ENCODE measurements around the gene RBX1.
"Not testable (repeated sequence)": the region's sequence is repeated elsewhere in the genome, so short reads cannot be mapped to it uniquely, and the experiment has no call there.

The RBX1 gene

DNA sequence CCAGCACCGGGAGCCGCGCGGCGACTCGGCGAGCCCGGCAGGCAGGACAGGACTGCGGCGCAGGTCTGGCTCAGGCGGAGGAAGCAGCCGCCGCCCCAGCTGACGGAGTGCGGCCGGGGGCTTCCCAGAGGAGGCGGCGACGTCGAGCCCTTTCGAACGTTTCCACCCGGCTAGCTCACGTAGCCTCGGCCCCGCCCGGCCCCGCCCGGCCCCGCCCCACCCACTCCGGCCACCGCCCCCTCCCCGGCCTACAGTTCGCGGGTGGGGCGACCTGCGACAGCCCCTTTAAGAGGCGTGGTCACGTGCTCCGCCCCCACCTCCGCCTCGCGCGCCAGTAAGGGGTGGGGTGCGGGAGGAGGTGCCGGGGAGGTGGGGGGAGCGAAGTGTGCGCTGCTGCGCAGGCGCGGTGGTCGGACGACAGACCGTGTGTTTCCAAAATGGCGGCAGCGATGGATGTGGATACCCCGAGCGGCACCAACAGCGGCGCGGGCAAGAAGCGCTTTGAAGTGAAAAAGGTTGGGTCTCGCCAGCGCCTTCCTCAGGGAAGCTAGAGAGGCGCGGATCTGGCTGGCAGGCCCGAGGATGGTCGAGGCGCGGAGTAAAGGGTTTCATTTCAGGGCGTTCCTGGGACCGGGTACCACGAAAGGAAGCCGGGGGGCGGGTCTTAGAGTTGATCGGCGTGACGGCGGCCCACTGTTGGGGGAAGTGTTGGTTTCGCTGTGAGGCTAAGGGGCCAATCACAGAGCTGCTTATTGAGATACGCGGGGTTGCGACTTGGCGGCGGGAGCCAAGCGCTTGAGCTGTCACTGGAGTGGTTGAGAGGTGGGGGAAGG, at the start of gene RBX1:
Gene RBX1 (plus strand): TSS at position 417 of the 833 bp plus-strand sequence. CDS start 21 bp downstream, at position 438.
- peak; percentile 98 for DNase-seq

DNA sequence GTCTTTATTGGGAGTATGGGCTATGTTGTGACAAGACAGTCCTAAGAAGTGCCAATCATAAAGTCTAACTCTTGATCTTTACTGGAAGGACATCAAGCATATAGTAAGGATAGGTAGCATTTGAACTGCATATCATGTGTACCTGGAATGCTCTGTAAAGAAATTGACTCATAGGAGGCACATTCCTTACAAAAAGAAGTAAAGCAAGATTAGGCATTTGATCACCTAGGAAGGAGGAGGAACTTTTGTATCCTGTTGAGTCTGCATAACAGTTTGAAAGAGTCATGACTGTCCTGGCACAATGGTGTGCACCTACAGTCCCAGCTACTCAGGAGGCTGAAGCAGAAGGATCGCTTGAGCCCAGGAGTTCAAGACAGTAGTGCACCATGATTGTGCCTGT, 47.1 kb upstream of the RBX1 start:
- DNase-seq: no peak

DNA sequence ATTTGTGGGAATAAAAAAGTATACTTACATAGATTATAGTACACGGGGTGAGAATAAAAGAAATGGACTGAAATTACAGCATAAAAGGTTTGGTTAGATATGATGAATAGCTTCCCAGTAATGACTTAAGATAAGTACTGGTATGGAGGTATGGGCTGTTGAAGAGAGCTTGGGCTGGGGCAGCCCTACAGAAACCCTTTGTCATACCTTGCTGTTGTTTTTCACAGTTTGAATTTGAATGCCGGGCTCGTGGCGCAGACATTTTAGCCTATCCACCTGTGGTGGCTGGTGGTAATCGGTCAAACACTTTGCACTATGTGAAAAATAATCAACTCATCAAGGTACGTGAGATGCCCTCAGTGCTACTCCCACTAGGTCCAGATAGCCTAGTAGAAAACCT, 42.3 kb upstream of the RBX1 start:
- no peak for DNase-seq

DNA sequence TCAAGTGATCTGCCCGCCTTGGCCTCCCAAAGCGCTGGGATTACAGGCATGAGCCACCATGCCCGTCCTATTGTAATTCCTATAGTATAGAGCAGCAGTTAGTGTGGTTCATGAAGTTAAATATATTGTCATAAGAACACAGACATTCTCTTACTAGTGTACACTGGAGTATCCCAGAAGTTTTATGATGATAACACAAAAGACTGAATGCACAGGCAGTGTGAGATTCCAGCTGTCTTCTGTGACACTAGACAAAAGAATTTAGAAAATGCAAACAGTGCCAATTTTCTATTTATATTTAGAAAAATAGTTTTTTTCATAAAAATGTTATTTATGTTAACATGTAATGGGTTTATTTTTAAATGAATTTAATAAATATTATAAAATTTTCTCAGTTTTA, 39.4 kb upstream of the RBX1 start:
- no peak for DNase-seq

DNA sequence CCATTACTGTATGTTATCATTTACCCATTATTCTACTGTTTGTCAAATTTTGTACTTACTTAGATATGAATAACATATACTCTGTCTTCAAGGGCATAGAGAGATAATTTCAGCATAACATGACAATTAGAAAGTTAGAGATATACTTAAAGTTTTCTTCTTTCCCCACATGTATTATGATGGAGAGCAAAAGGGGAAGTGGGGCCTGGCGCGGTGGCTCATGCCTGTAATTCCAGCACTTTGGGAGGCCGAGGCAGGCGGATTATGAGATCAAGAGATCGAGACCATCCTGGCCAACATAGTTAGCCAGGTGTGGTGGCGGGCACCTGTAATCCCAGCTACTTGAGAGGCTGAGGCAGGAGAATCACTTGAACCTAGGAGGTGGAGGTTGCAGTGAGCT, 38.2 kb upstream of the RBX1 start:
- not testable (repeated sequence) for DNase-seq

DNA sequence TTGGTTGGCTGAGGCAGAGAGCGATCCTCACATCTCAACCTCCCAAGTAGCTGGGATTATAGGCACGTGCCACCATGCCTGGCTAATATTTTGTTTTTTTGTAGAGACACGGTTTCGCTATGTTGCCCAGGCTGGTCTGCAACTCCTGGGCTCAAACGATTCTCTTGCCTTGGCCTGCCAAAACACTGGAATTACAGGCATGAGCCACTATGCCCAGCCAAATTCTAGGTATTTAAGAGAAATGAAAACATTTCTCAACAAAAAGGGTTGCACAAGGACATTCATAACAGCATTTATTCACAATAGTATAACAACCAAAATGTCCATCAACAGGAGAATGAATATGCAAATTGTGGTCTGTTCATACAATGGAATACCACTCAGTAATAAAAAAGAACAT, 31.7 kb upstream of the RBX1 start:
- no peak for DNase-seq

DNA sequence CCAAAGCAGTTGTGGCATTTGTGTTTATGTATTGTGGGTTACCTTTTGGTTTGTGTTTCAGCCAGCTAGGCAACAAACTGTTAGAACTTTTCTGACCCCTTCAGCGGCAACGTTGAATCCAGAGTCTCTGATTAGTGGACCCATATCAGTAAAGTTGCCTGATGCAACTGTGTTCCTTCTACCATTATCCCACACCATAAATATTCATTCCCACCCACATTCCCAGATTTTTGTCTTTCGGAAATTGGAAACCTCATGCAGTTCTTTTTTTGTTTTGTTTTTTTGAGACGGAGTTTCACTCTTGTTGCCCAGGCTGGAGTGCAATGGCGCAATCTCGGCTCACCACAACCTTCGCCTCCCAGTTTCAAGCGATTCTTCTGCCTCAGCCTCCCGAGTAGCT, 30.7 kb upstream of the RBX1 start:
- no peak for DNase-seq

DNA sequence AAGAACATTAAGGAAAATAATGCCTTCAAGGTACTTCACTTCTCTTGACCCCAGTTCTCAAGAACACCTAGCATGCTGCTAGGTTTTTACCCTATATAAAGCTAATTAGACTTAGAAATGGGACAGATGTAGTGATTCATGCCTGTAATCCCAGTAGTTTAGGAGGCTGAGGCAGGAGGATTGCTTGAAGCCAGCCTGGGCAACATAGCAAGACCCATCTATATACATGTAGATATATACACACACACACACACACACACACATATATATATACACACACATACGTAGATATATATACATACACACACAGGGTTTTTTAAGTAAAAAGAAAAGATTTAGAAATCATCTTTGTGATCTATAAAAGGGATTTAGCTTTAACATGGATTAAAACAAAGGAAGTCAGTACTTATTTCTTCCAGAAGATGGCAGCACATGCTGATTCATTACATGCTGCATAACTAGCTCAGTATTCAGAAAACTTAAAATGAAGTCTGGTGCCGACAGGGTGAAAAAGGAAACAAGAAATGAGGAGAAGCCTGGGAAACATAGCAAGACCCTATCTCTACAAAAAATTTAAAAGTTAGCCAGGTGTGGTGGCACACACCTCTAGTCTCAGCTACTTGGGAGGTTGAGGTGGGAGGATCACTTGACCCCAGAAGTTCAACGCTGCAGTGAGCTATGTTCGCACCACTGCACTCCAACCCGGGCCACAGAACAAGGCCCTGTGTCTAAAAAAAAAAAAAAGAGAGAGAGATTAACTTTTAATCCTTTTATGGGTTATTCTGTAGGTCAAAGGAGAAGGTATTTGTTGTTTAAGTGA, 28.5 kb upstream of the RBX1 start:
- no peak for DNase-seq

DNA sequence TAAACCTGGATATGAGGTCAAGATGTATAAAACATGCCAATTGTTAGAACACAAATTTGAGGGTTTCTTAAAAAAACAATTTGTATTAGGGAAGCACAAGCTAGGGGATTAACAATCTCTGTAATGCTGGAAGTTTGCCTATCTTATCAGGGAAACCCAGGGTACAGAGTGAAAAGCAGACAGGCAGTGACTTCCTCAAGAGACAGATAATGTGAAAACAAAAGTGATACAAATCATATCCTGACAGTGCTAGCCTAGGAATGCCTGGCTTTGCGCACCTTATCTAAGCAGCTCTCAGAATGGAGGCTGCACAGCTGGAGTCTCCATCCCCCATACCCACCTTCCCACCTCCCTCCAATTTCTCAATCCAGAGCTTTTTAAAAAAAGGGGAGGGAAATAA, 22.5 kb upstream of the RBX1 start:
- no peak for DNase-seq

DNA sequence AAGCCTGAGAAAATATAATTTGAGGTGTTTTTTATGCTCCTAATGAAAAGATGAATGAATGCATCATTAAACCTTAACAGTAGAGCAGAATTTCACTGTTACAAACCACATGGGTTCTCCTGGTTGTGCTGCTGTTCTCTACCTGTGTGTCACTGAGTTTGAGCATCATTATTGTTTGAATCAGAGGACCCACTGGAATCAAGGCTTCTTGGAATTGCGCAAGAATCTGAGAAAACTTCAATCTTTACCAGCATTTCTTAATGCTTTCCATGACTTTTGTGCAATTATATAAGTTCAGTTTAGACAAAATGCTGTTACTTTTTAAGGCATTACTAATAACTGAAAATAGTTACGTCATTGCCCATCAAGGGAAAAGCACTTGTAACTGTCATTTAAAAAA, 18.8 kb upstream of the RBX1 start:
- no peak for DNase-seq

DNA sequence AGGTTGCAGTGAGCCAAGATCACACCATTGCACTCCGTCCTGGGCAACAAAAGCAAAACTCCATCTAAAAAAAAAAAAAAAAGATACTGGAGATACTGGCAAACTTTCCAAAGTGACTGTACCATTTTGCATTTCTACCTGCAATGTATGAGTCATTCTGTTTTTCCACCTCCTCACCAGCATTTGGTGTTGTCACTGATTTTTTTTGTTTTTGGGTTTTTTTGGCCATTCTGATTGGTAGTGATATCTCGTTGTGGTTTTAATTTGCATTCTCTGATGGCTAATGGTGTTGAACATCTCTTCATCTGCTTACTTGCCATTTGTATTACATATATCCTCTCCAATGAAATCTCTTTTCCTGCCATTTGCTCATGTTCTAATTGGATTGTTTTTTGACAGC, 12.0 kb upstream of the RBX1 start:
- DNase-seq: no peak

DNA sequence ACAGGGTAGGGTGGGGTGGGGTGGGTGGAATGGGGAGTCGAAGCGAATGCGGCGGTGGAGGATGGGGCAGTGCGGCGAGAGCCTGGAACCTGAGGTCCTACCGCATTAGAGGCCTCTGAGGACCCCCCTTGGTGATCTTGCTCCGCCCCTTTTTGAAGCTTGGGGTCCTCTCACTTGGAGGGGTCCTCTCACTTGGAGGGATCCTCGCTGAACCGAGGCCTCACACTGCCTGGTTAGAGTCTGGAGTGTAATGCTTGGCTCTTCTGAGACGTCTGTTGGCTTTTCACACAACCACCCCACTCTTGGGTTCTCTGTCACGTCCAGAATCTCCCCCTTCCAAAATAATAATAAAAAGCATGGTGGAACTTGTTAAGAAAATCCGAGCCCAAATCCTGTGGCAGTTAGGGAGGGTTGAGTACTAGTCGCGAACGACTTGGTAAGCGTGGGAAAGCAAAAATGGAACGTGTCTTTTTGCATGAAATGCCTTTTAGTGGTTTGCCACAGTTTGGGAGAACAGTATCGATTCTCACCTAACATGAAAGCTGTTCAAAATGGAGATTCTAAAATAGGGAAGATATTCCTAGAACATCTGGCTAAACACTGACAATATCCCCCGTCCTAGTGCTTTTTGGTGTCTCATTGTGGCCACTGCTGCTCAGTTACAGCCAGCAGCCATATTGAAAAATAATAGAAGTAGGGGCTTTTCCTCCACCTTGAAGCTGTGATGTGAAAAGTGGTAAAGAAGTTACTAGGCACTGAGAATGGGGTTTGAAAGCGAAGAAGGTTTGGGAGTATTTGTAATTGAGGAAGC, 822 bp downstream of the RBX1 start:
- DNase-seq: no peak

DNA sequence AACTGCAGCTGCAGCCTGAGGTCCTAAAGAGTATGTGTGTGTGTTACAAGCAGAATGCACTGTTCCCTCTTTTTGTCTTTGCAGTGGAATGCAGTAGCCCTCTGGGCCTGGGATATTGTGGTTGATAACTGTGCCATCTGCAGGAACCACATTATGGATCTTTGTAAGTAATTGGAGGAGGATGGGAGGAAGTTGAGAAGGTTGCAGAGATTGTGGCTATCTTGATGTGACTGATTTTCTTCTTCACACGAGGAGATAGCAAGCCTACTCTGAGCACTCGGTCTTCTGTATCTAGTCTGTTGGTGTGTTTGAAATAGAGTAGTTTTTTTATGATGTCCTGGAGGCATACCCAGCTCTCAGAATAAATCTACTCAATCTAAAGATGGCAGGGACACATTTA, 2.3 kb downstream of the RBX1 start:
- no peak for DNase-seq

DNA sequence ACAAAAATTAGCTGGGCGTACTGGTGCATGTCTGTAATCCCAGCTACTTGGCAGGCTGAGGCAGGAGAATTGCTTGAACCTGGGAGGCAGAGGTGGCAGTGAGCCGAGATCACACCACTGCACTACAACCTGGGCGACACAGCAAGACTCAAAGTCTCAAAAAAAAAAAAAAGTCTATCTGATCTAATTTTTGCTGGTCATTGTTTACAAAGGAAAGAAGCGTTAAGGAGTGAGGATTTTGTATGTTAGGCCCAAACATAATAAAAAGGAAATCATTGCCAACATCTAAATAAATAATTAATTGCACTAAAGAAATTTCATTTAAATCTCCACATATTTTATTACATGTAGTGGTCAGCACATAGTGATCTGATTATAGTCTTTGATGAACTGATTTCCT, 2.9 kb downstream of the RBX1 start:
- no peak for DNase-seq

DNA sequence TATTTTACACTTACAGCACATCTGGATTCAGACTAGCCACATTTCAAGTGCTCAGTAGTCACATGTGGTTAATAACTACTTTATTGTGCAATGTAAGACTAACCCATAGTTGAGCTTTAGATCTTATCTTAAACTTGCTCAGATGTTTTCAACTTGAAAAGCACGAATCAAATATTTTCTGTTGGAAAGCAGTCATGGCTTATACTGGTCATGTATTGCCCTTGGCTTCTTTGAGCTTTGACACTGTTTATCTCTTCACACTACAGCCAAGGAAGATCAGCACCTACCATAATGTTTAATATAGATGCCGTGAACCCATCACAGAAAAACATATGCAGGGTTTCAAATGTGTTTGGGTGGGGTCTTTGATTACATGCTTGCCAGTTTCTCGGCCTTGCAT, 4.4 kb downstream of the RBX1 start:
- DNase-seq: no peak

DNA sequence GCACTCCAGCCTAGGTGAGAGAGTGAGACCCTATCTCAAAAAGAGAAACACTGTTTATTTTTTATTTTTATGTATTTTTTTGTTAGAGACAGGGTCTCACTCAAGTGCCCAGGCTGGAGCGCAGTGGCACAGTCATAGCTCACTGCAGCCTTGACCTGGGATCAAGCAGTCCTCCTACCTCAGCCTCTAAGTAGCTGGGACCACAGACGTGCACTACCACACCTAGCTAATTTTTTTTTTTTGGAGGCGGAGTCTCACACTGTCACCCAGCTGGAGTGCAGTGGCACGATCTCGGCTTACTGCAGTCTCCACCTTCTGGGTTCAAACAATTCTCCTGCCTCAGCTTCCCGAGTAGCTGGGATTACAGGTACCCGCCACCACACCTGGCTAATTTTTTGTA, 6.4 kb downstream of the RBX1 start:
- DNase-seq: no peak

DNA sequence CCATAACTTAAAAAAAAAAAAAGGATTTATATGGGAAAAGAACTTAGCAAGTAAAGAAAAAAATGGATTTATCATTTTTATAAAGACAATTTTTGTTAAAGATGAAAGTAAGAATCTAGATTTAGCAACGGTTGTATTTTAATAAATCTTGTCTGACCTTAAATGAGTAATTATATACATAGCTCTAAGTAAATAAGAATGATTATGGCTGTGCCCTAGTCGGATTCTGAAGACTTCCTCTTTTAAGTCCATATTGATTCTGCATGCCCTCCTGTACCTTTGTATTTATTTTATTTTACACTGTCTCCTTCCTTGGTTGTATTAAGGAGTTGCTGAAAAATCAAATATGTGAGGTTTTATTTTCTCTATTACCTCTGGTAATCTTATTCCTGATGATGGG, 7.1 kb downstream of the RBX1 start:
- DNase-seq: no peak

DNA sequence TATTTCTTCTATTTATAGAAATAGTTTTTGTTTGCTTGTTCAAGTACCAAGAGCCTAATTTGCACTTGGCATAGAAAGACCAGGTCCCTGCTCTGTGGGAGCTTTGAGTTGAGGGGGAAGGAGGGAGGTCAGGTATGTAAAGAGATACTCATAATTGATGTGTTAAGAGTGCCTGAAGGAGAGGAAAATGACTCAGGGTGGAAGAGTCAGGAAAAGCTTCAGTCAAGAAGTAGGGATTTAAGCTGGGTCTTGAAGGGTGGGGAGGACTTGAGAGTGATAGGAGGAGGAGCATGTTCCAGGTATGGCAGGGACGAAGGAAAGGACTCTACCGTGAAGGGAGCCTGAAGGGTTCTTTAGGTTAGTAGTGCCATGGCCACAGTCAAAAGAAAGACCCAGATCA, 9.0 kb downstream of the RBX1 start:
- DNase-seq: no peak

DNA sequence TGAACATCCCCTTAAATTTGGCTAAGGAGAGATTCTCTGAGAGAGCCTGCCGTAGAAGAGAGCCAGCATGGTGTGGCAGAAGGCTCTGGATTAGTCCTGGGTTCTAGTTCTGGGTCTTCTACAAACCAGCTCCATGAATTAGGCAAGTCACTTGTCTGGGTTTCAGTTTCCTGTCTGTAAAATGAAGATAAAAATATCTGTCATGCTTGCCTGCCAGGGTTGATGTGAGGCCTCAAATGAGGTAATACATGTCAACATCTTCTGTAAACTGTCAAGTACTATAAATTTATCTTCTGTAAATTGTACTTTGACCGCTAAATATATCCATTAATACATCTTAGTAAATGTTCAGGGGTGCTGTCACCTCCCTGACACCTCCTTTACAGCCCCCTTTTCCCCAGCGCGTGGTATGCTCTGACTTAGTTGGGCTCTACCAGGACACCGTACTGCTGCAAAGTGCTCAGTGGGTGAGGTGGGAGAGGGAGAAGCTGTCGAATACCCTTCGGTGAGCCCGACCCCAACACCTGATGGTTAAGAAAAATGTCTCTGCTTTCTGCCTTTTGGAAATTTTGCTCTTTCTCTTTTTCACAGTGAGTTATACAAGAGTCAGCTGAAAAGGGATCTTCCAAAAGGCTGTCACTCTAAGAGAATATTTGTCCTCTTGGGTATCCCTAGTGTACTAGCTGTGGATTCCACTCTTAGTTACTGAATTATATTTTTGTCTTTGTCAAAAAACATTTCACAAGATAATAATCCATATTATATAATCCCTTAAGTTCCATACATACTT, 15.0 kb downstream of the RBX1 start:
- no peak for DNase-seq

DNA sequence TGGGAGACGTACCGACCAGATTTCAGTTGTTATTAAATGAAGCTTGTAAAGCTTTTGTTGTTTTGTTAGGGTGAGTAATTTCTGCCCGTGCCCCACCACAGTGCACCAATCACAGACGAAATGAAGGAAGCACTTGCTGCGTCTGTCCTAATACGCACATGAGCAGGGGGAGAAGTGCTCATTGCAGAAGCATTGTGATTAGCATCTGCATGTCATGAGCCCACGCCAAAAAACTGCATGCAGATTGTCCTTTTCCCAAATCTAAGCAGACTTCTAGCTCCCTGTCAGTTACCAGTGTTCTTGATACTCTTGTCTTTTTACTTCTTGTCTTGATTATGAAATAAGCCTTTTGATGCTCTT, 15.5 kb downstream of the RBX1 start:
- peak; percentile 18 for DNase-seq

DNA sequence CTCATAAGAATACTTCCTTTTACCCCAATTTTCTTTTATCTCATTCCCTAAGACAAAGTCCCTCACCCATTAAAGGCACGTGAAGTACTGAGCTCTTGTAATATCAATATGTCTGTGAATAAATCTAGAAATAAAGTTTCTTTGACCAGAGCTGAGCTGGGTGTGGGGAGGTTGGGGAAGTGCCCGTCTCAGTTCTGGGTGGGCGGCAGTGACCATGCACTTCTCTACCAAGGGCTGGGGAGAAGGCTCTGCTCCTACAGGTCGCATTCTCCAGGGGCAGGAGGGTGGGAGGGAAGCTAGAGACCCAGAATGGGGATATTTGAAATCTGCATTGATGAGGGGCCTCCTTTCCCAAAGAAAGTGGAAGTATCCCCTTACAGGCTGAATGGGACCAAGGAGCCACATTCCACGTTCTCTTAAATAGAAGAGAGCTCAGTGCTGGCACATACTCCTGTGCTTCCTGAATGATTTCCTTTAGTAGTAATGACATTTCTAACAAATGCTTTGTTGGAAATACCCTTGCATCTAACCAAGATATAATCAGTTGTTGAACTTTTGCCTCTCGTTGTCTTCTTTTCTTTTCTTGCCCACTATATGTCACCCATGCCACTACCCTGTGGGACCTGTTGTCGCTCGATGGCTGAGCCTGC, 16.1 kb downstream of the RBX1 start:
- no peak for DNase-seq

DNA sequence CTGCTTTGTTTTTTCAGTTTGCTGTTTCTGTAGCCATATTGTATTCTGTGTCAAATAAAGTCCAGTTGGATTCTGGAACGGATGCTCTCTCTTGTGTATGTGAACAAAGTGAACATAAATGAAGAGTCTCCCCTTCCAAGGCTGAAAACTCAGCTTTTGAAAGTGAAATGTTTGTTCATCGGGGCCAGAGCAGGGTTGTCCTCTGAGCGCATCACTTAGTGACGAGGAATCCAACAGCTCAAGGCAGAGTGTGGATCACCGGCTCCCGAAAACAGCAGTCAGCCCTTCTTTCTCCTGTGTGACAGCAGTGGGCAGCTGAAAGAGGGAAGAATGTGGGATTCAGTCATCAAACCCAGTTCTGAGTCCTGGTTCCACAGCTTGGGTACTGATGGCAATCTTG, 21.4 kb downstream of the RBX1 start:
- no peak for DNase-seq
